LNCaP clone FGC (cell line): ENCODE measurements around the gene GPC5.

Experiments used
- DNase-seq: peaks from one replicate; pipeline ENCODE4 v3.0.0-alpha.2; 2011; ENCODE audit warnings: low read depth
- H3K4me3 ChIP-seq: 2 replicates; pipeline ENCODE4 v1.5.1; 2011; ENCODE audit warnings: mild to moderate bottlenecking, low read depth, low read length, control low read depth
- TF ChIP-seq, protein P1 (sequence below): IDR thresholded peaks from 2 replicates; pipeline ENCODE4 v1.5.1; 2012; ENCODE audit warnings: mild to moderate bottlenecking; ENCODE audit not compliant: control insufficient read depth, insufficient read depth; ENCODE audit errors: extremely low read depth

Gene GPC5

GRCh38 chr13:91355099-91355825, 43.2 kb upstream of the GPC5 start:
- TF ChIP-seq, protein P1, sequence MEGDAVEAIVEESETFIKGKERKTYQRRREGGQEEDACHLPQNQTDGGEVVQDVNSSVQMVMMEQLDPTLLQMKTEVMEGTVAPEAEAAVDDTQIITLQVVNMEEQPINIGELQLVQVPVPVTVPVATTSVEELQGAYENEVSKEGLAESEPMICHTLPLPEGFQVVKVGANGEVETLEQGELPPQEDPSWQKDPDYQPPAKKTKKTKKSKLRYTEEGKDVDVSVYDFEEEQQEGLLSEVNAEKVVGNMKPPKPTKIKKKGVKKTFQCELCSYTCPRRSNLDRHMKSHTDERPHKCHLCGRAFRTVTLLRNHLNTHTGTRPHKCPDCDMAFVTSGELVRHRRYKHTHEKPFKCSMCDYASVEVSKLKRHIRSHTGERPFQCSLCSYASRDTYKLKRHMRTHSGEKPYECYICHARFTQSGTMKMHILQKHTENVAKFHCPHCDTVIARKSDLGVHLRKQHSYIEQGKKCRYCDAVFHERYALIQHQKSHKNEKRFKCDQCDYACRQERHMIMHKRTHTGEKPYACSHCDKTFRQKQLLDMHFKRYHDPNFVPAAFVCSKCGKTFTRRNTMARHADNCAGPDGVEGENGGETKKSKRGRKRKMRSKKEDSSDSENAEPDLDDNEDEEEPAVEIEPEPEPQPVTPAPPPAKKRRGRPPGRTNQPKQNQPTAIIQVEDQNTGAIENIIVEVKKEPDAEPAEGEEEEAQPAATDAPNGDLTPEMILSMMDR = no peak
- no peak for DNase-seq
- no peak overlapping the region for H3K4me3 ChIP-seq

DNA sequence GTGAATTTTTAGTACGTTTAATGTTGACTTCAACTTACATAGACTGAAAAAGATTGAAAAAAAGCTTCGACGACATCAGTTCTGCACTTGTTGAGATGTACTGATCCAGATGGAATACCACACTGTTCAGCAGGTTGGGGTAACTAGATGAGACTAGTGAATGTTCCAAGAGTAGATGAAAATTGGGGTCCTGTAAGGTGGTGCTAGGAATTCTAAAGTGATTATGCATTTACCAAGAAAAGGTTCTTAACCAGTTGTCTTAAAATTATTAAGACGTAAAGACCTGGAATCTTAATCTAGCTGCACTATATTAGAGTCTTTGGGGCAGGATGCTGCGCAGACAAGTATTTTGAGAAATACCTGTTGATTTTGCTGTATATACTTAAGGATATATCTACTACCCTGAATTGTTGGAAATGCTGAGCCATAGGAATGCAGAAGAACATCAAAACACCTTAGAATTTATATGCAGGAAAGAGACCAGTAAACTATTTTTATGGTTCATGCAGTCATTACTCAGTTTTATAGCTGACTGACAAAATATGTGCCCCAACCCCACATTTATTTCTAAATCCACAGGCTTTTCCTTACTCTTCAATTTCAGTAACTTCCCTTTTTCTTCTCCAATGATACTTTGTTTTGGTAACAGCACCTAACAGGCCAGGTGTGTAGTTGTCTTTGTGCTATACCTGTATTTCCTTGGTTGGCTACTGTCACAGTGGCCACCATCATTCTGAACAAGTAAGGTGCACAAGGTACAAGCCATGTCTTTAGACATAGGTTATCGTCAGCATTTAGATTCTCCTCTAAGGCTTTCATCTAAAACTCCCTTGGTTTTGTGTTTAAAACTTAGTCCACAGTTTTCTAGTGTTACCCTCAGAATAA, 42.4 kb upstream of the GPC5 start:
- TF ChIP-seq, protein P1 = no peak
- no peak overlapping the region for H3K4me3 ChIP-seq
- DNase-seq = no peak

DNA sequence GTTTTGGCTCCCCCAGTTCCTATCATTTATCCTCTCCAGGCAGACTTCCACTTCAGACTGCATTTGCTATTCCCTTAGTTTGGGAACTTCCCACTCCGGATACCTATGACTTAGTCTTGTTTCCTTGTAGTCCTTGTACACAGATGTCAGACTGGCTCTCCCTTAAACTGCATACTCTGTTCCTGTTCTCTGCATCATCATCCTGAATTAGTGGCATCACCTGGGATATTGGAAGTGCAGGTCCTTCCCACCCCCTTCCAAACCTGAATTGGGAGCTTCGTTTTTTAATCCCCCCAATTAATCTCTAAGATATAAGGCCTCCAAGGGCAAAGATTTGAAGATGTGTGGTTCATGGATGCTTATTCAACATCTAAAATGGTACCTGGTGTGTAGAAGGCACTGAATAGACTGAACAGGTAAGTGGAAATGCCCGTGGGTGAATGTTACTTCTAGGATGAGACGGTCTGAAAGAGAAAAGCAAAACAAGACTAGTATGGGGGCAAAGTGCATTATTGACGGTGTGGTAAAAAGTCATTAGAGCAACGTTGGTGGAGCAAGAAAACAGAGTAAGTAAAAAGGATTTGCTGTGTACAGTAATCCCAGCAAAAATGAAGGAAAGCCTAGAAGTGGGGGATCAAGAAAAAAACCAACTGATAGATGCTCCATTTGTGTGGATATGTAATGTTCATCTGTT, 41.4 kb upstream of the GPC5 start:
- no peak for DNase-seq
- TF ChIP-seq, protein P1 = no peak
- no peak overlapping the region for H3K4me3 ChIP-seq

DNA sequence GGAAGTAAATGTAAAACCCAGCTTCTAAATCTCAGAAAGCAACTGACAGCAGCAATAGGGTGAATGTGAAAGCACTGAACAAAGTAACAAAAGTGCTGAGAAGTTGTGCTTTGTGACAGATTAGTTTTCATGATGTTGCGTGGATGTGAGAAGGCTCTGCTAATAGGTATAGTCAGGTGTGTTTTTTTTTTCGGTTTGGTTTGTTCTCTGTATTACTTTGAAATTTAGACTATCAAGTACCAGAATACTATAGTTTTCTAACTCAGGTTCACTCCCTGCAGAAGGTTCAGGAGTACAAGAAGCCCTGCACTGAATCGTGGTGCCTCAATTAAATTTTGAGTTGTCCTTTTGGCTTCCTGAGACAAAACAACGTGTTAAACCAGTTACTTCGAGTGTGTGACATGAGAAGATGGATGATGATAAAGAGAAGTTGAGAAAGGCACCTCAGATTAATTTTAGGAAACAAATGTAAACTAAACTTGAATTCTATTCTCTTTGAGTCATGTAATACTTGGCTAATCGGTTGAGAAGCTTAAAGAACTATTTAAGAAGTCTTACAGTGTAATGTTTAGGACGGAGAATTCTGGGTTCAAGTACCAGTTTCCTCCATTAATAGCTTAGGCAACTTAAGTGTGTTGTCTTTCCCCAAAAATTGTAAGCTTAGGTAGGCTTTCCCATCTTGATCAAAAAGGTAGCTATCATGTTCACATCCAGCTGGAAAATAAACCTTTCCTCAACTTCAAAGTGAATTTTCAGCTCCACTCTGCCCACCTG, 40.6 kb upstream of the GPC5 start:
- no peak overlapping the region for H3K4me3 ChIP-seq
- no peak for DNase-seq
- TF ChIP-seq, protein P1 = no peak

- no peak for DNase-seq
- H3K4me3 ChIP-seq = no peak overlapping the region
- TF ChIP-seq, protein P1 = no peak
These were observed 40.0 kb upstream of the GPC5 start for GRCh38 chr13:91358387-91358782.

- no peak for DNase-seq
- H3K4me3 ChIP-seq = no peak overlapping the region
- TF ChIP-seq, protein P1 = no peak
These were observed 39.3 kb upstream of the GPC5 start for GRCh38 chr13:91359111-91359510.
